GM12891 (cell line): ENCODE measurements around the gene ETV6.

ENCODE experiments used
- DNase-seq: peaks from one replicate; pipeline ENCODE4 v3.0.0; 2011; ENCODE audit warnings: low spot score; ENCODE audit not compliant: insufficient read length
- FAIRE-seq: peaks from 2 replicates; lab custom pipeline; 2011; peaks lifted over from hg19 to GRCh38; lab: Jason Lieb, UNC
- PAX5 ChIP-seq: IDR thresholded peaks from 2 replicates; pipeline ENCODE4 v1.6.1; 2011; ENCODE audit warnings: low read length, moderate library complexity, mild to moderate bottlenecking; ENCODE audit not compliant: insufficient read depth, severe bottlenecking
- POLR2A ChIP-seq: IDR thresholded peaks from 2 replicates; pipeline ENCODE4 v1.6.1; 2011; ENCODE audit warnings: low read depth, low read length, control low read depth
- POLR2AphosphoS5 ChIP-seq: IDR thresholded peaks from 2 replicates; pipeline ENCODE4 v1.6.1; 2011; ENCODE audit warnings: low read depth, low read length, control low read depth
- POU2F2 ChIP-seq: IDR thresholded peaks from 2 replicates; pipeline ENCODE4 v1.6.1; 2011; ENCODE audit warnings: low read depth, mild to moderate bottlenecking, control low read depth, low read length, moderate library complexity
- SPI1 ChIP-seq: IDR thresholded peaks from 2 replicates; pipeline ENCODE4 v1.6.1; 2011; ENCODE audit warnings: low read depth, low read length, control low read depth
- TAF1 ChIP-seq: IDR thresholded peaks from 2 replicates; pipeline ENCODE4 v1.6.1; 2011; ENCODE audit warnings: low read depth, low read length, control low read depth

Gene ETV6

DNA sequence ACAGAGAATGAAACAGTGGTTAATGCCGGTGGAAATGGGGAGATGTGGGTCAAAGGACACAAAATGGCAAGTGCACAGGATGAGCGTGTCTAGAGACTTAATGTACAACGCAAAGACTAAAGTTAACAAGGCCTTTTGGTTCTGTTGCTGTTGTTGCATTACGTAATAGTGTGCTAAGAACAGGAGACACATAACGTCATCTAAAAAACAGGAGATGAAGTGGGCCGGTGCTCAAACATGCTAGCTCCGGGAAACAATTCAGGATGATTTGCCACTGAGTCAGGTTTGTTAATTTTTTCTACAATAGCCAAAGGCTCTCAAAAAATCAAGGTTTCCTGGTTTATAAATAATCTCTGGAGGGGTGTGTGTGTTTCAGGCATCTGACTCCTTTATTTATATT lies 55.5 kb downstream of the ETV6 start:
- TF ChIP-seq PAX5: no peak
- FAIRE-seq (peak; percentile 51), DNase-seq (no peak)

DNA sequence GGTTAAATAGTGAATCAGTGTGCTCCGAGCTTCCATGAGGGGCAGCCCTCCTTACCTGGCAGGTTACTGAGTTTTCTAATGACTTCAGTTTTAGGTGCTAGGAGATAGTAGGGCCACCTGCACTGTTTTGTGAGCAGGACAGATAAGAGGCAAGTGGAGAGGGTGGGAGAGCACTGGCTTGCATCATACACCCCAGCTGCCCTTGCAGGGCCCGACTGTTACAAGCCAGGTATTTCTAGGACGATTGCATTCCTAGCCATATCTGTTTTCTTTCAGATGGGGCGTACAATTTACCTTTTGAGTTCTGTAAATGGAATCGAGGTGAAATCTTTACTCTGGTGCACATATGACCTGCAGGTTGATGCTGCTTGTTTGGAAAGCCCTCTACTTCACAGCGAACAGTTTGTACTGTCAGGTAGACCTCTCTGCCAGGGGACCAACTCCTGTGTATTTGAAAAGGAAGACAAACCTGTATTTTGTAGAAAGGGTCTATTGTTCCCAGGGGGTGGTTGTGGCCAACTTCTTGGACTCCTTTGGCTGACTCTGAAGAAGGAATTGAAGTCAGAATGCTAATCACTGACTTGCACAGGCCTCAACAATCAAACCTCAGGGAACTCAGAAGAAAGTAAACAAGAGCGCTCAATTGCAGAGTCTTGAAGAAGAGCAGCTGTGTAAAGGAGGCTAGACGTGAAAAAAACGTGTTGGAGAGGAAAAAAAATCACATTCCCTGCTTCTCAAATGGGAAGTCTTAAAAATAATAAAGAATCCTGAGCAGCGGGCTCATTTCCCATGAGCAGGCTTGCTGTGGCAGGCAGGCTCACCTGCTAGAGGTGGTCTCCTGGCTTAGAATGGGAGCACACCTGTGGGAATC lies 57.3 kb downstream of the ETV6 start:
- TF ChIP-seq SPI1 (no peak), POLR2A (no peak), TAF1 (no peak), POLR2AphosphoS5 (no peak), POU2F2 (no peak), PAX5 (no peak)
- no peak for DNase-seq
- no peak for FAIRE-seq

DNA sequence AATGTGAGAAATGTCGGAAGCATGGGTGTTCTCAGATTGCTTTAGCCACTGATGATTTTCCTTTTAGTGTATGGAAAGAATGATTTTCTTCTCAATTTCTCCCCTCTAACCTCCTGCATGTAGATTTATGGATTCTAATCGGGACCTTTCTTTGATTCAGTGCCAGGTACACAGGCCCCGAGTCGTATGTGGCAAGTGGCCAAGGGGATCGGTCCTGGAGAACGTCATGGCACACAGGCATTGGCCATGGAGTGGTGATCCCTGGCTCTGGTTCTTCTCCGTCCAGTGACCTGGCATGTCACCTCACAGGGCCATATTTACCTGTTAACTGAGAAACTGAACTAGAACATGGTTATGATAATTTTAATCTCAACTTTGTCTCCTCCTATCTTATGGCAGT lies 58.1 kb downstream of the ETV6 start:
- FAIRE-seq (no peak), DNase-seq (no peak)
- TF ChIP-seq PAX5 (no peak), TAF1 (no peak), SPI1 (no peak), POLR2AphosphoS5 (no peak), POLR2A (no peak), POU2F2 (no peak)

DNA sequence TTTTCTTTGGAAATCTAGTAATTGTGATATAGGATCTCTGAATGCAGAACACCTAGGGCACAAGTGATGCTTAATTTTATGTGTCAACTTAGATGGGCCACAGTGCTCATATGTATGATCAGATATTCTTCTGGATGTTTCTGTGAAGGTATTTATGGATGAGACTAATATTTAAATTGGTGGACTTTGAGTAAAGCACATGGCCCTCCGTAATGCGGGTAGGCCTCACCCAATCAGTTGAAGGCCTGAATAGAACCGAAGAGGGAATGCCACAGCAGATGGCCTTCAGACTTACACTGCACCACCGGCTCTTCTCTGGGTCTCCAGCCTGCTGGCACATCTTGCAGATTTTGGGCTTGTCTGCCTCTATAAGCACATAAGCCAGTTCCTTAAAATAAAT lies 60.0 kb downstream of the ETV6 start:
- FAIRE-seq: no peak
- TF ChIP-seq POLR2AphosphoS5: no peak
- TF ChIP-seq TAF1: no peak
- TF ChIP-seq SPI1: no peak
- no peak for TF ChIP-seq POLR2A
- TF ChIP-seq POU2F2: no peak
- DNase-seq: no peak

DNA sequence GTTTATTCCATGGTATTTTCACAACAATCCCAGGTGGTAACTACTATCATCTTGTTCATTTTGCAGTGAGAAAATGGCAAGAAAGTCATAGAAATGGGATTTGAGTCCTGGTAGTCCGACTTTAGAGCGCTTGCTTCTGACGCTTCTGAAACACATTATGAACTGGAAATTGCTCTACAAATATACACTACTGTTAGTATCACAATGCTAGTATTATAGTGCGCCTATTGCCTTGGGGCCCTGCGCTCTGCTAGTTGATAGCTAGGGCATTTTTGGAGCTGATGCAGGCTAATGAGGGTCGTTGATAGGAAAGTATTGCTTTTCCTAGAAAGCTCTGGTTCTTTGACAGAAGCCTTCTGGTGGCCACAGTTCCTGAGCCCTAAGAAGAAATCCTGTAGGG lies 61.0 kb downstream of the ETV6 start:
- TF ChIP-seq POU2F2 (no peak), TAF1 (no peak), POLR2A (no peak), SPI1 (no peak), POLR2AphosphoS5 (no peak; the same call in 1 of the 2 replicates), PAX5 (no peak)
- DNase-seq (no peak), FAIRE-seq (no peak)

DNA sequence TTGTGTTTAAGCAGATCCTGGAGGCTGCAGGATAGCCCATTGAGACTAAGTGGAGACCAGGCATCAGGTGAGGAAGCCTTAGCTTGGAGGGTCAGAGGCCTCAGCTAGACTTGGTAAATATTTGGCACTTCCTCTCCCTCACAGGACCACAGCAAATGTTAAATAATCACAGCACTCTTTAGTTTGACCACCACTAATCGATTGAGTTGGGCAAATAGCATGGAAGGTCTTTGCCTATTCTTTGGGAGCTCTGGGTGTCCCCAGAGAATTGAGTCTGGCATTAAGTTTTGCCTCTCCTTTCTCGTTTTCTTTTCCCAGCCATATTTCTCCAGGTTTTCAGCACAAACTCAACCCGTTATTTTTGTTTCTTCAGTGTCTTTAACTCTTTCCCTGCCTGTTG lies 61.4 kb downstream of the ETV6 start:
- no peak for DNase-seq
- FAIRE-seq: no peak
- TF ChIP-seq POU2F2: no peak
- no peak for TF ChIP-seq TAF1
- TF ChIP-seq POLR2A: no peak
- no peak for TF ChIP-seq PAX5
- no peak for TF ChIP-seq POLR2AphosphoS5
- no peak for TF ChIP-seq SPI1

DNA sequence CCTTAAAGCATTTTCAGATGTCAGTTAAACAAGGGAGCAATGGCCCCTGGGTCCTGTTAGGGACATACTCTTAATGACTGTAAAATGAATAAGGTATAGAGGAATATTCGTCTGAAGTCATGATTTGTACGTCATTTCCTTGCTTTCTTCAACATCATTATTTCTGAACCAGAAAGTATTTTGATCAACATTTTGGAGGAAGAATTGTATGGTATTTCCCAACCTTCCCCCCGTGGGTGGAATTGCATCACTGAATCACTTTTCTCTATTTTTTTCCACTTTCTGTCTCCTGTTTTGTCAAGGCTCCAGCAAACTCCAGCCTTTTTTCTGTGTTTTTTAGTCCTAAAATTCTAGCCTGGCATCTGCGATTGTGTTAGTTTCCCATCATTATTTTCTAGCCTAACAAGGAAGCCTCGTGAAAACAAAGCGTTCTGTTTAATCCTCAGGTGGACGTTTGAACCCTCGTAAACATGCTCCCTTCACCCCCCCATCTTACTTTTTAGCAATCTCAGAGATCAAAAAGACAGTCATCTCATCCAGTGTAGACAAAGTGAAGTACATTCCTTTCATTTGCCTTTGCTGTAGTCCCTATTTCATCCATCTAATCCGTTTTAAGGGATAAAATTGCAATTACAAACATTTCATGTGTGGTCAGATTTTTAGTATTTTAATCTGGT lies 62.3 kb downstream of the ETV6 start:
- no peak for DNase-seq
- TF ChIP-seq PAX5 (no peak), TAF1 (no peak), POU2F2 (no peak), SPI1 (no peak), POLR2AphosphoS5 (no peak), POLR2A (no peak)
- no peak for FAIRE-seq

DNA sequence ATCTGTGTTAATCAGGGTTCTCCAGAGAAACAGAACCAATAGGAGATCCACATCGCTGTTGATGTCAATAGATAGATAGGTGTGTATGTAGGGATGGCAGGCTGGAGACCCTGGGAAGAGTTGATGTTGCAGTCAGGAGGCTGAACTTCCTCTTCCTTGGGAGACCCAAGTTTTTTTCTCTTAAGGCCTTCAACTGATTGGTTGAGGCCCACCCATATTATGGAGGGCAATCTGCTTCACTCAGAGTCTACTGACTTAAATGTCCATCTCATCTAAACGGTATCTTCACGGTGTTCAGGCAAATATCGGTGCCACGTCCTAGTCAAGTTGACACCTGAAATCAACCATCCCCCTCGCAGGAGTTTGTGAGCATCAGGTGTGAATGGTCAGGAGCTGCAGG lies 63.0 kb downstream of the ETV6 start:
- FAIRE-seq: peak; percentile 48
- no peak for DNase-seq
- TF ChIP-seq POU2F2: no peak
- TF ChIP-seq SPI1: no peak
- no peak for TF ChIP-seq PAX5
- no peak for TF ChIP-seq POLR2AphosphoS5
- no peak for TF ChIP-seq POLR2A
- TF ChIP-seq TAF1: no peak

DNA sequence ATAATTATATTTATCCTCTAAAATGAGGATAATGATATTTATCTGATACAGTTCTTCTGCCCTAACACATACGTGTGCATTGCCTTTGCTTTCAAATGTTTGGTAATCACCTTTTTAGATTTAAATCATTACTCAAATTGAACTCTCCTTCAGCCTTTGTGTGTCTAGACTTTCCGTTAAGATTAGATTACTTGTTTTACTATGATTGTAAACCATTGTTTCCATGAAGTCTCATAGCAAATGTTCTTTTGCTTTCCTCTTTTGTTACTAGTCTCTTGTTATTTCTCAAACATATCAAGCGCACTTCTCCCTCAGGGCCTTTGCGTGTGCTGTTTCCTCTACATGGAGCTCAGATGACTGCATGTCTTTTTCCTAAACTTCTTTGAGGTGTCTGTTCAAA lies 63.7 kb downstream of the ETV6 start:
- FAIRE-seq (no peak), DNase-seq (no peak)
- TF ChIP-seq POU2F2 (no peak), SPI1 (no peak), TAF1 (no peak), POLR2A (no peak), POLR2AphosphoS5 (no peak), PAX5 (no peak)
